HG03378 (cell line): ENCODE data around the gene RELA.

Source experiments
- ATAC-seq: cut with Tn5 transposase; IDR thresholded peaks from one replicate; pipeline ENCODE4 v1.9.1; 2021; ENCODE audit warnings: mild to moderate bottlenecking, moderate library complexity; ENCODE audit not compliant: unreplicated experiment

Gene RELA

DNA sequence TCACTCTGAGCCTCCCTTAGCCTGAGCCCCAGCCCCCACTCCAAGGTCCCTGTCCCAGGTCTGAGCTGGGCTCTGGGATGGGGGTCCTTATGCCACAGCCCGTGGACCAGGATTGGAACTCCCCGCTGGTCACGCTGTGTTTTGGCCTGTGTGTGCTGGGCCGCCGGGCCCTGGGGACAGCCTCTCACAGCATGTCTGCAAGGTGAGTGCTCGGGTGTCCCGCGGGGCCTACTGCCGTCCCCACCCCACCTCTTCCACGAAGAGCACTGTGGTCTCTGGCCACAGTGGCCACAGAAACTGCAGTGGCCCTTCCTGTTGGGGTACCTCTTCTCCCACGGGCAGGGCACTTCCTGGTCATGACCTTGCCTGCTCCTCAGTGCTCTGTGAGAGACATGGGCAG lies 28.3 kb downstream of the RELA start:
- ATAC-seq = no peak

DNA sequence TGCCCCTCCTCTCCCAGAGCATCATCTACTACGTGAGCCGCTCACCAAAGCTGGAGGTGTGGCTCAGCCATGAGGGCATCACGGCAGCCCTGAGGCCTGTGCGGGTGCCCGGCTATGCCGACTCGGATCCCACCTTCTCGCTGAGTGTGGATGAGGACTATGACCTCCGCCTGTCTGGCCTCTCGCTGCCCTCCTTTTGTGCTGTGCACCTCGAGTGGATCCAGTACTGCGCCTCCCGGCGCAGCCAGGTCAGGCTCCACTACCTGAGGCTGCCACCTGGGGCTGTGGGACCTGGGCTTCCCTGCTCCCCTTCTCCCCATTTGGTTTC lies 28.6 kb downstream of the RELA start:
- no peak for ATAC-seq

DNA sequence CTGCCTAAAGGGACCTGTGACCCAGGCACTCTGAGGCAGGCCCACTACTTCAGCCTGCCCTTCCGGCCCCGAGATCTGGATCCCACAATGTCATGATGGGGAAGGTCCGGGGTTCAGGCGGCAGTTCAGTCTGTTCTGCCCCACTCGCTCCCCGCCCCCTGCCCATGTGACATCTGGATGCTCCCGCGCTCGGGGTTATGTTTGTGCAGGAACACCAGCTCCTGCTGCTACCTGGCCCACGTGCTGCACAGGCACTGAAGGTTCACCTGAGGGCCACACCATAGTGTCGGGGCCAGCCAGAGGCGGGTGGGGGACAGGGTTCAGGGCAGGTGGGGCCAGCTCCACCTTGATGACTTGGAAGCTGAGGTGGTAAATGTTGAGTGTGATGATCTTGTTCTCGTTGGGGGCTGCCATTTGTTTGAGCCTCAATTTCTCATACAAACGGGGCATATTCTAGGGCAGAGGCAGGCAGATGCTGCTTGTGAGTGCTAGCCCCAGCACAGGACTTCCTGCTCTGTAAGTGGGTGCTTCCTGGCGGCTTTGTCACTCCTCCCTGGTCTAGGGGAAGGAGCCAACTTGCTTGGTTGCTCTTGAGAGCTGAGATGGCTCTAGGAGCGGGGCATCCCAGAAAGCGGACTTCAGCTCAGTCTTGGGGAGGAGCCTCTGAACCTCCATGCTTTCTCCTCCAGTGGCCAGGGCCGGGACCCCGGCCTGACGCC lies 29.2 kb downstream of the RELA start:
- no peak for ATAC-seq

DNA sequence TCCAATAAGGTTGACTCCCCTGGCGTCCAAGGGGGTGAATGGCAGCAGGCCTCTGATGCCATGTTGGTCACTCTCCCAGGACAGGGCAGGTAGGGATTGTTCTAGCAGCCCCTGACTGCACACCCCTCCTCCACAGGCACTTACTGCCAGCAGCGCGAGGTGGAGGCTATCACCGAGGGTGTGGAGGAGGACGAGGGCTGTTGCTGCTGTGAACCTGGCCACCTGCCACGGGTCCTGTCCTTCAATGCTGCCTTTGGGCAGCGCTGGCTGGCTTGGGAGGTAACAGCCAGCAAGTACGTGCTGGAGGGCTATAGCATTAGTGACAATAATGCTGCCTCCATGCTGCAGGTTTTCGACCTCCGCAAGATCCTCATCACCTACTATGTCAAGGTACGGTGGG lies 32.5 kb downstream of the RELA start:
- no peak for ATAC-seq

DNA sequence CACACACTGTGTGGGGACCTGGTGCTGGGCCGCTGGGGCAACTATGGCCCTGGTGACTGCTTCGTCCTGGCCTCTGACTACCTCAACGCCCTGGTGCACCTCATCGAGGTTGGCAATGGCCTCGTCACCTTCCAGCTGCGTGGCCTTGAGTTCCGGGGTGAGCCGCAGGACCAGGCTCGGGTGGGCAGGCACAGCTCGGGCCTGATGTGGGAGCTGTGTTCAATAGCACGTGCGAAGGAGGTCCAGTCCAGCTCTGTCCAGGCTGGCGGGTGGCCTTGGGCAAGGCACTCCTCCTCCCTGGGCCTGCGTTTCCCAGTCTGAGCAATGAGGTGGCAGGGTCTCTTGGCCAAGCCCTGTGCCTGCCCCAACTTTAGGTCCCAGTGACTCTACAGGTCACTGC lies 33.1 kb downstream of the RELA start:
- no peak for ATAC-seq

DNA sequence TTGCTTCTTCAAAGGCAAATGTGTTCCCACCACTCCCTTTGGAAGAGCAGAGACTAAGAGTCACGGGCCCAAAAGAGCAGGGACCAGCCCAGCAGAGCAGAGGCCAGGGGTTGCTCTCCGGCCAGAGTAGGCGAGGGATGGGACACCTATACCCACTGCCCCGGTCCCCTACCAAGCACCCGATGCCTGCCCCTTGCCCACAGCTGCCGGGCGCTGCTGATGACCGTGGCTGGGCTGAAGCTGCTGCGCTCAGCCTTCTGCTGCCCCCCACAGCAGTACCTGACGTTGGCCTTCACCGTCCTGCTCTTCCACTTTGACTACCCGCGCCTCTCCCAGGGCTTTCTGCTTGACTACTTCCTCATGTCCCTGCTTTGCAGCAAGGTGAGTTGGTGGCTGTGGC lies 35.5 kb downstream of the RELA start:
- ATAC-seq = no peak

DNA sequence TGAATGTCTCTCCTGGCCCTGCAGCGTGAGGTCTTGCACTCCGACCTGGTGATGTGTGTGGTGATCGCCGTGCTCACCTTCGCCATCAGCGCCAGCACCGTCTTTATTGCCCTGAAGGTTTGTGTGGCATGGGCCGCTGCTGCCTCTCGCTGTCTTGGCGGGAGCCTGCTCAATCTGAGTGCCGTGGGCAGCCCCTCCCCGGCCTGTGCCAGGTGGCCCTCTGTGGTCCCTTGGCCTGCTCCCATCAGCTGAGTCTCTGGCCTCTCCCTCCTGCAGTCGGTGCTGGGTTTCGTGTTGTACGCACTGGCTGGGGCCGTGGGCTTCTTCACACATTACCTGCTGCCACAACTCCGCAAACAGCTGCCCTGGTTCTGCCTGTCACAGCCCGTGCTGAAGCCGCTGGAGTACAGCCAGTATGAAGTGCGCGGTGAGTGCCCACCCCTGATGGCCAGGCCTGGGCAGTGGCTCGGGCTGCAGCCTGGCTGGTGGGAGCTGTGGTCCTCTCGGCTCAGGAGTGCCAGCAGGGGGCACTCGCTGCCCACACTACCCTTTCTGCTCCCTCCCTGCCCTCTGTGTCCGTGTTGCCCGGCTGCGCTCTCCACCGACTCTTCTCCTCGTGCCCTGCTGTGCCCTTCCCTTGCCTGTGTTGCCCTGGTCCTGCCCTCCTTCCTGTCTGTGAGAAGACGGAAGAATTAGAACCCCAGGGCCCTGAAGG lies 36.9 kb downstream of the RELA start:
- no peak for ATAC-seq

DNA sequence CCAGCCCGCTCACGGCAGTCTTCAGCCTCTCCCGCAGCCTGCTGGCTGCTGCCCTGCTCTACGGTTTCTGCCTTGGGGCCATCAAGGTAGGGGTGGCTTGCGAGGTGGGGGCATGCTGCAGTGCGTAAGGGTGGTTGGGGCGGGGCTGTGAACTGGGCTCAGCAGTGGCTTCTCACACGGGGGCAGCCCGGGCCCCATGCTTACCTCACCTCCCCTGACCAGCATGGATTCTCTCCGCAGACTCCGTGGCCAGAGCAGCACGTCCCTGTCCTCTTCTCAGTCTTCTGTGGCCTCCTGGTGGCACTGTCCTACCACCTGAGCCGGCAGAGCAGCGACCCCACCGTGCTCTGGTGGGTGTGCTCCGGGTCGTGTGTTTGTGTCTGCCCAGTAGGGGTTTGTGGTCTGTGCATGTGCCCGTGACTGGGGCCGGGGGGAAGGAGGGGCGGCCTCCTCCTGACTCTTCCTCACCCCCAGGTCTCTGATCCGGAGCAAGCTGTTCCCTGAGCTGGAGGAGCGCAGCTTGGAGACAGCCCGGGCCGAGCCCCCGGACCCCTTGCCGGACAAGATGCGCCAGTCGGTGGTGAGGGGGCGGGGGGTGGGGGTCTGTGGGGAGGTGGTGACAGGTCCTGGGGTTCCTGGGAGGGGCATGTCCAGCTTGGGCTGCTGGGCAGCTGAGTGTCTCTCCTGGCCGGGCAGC lies 37.6 kb downstream of the RELA start:
- ATAC-seq = no peak

DNA sequence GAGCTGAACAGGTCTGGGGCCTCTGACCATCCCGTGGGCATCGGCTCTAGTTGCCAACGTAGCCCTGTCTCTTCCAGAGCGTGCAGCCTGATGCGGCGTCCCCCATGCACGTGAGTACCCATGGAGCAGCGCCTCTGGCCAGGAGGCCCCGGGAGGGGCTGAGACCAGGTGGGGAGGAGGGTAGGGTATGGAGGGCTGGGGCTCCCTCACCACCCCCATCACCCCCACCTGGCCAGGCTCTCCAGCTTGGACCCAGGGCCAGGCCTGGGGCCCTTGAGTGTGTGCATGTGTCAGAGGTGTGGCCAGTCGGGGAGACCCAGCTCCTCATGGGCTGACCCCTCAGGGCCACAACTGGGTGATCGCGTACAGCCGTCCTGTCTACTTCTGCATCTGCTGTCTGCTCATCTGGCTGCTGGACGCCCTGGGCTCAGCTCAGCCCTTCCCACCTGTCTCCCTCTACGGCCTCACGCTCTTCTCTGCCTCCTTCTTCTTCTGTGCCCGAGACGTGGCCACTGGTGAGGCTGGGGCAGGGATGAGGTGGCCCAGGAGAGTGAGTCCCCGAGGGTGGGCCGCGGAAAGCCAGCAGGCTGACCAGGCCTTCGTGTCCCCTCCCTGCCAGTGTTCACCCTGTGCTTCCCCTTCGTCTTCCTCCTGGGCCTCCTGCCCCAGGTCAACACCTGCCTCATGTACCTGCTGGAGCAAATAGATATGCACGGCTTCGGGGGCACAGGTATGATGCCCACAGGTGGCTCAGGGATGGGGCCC lies 38.7 kb downstream of the RELA start:
- ATAC-seq = no peak

DNA sequence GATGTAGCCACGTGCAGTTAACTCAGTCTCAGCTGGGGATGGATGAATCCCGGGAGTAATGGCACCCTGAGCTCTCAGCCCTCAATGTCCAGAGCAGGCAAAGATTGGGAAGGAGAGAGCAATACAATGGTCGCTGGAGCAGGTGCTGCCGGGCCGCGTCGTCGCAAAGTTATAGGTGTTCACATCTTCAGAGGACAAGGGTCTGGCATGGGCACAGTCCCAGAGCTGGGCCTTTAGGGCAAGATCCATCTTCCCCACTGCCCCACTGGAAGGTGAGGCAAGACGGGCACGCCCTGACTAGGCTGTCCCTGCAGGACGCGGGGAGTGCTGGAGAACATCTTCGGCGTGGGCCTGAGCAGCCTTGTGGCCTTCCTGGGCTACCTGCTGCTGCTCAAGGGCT lies 39.5 kb downstream of the RELA start:
- no peak for ATAC-seq

DNA sequence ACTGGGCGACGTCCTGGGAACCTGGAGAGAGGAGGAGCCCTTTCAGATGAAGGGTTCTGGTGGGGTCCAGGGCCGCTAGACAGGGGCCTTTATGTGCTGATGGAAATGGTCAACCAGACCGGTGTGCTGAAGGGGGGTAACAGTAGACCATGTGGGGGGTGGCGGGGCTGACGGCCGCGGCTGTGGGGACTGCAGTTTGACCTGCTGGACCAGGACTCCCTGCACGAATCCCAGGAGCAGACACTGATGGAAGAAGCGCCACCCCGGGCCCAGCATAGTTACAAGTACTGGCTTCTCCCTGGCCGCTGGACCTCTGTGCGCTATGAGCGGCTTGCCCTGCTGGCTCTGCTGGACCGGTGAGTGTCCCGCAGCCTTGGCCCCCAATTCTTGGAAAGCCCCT lies 40.7 kb downstream of the RELA start:
- ATAC-seq = no peak

DNA sequence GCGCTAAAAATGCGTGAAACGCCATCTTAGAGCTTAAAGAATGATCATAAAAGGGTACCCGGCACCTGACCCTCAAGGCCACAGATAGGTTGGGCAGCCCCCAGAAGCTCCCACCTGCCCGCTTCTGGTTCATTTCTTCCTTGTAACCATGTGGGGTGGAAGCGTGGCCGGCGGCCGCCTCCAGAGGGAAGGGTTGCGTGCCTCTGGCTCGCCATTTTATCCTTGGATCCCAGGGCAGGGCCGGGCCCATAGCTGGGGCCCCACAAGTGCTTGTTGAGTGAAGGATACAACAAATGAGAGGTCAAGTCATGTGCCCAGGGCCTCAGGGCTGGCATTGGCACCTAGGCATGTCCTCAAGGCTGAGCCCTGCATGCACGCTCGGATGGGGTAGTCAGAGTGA lies 41.3 kb downstream of the RELA start:
- ATAC-seq = no peak

DNA sequence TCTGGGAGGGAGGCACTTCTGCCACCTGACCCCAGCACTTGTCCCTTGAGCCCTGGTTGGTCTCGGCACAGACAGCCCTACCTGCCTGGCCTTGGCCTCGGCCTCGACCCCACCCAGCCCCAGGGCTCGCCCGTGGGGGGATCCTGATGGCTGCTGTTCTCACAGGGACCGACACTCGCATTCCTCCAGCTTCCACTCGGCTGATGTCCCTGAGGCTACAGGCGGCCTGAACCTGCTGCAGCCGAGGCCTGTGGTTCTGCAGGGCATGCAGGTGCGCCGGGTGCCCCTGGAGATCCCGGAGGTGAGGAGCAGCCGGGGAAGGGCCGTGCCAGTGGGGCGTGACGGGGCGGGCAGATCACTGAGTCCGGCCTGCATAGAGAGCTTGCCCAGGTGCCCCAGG lies 42.0 kb downstream of the RELA start:
- no peak for ATAC-seq

DNA sequence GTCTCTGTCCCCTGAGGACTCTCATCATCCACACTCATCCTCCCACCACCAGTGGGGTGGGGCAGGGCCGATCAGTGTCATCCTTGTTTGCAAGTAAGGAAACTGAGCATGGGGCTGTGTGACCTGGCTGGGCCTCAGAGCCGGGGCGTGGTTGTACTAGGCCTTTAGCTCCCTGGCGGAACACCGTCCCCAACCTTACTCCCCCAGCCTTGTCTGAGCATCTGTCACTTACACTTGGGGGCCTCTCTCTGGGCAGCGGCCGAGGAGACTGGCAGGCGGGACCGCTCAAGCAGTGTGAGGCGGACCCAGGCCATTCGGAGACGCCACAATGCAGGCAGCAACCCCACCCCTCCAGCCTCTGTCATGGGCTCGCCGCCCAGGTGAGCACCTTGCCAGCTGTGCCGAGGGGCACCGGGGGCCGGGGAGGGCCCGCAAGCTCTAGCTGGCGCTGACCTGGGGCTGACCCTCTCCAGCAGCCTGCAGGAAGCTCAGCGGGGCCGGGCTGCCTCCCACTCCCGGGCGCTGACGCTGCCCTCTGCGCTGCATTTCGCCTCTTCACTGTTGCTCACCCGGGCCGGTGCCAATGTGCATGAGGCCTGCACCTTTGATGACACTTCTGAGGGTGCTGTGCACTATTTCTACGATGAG lies 43.3 kb downstream of the RELA start:
- ATAC-seq = no peak

DNA sequence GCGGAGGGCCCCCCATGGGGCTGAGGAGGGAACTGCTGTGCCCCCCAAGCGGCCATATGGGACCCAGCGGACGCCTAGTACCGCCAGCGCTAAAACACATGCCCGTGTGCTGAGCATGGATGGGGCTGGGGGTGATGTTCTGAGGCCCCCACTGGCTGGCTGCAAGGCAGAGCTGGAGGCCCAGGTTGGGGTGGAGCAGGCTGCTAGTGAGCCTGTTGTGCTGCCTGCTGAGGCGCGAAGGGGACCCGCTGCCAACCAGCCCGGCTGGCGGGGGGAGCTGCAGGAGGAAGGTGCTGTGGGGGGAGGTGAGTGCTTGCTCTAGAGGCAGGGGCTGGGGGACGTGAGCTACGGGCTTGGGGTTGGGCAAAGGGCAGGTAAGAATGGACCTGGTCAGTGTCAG lies 44.0 kb downstream of the RELA start:
- ATAC-seq = no peak

DNA sequence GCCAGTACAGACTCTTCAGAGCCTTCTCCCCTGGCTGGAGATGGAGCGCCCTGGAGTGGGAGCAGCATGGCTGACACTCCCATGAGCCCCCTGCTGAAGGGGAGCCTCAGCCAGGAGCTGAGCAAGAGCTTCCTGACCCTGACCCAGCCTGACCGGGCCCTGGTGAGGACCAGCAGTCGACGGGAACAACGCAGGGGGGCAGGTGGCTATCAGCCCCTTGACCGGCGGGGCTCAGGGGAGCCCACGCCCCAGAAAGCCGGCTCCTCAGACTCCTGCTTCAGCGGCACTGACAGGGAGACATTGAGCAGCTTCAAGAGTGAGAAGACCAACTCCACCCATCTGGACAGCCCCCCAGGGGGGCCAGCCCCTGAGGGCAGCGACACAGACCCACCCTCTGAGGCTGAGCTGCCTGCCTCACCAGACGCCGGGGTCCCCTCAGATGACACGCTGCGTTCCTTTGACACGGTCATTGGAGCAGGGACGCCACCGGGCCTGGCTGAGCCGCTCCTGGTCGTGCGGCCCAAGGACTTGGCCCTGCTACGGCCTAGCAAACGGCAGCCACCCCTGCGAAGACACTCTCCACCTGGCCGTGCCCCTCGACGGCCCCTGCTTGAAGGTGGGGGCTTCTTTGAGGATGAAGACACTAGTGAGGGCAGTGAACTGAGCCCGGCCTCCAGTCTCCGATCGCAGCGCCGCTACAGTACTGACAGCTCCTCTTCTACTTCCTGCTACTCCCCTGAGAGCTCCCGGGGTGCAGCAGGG lies 44.5 kb downstream of the RELA start:
- ATAC-seq = no peak

DNA sequence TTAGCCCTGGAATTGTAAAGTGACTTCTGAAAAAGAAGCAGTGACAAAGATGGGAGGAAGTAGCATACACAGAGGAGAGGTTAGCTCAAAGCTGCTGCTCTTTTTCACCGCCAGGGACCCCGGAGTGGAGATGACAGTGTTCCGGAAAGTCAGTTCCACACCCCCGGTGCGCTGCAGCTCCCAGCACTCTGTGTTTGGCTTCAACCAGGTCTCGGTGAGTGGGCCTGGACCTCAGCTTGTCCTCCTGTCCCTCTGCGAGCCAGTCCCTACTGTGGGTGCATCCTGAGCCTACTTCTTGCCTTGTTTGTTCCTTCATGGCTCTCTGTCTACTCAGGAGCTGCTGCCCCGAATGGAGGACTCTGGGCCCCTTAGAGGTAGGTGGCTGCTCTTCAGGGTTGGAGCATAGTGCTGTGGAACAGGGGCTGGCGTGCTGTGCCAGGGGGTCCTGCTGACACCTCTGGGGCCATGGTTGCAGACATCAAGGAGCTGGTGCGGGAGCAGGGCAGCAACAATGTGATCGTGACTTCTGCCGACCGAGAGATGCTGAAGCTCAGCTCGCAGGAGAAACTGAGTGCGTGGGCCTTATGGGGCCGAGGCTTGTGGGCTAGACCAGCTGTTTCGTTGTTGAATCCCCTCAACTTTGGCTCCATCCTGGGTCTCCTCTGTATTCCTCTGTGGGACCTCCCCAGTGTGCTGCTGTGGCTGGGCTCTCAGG lies 45.4 kb downstream of the RELA start:
- no peak for ATAC-seq

DNA sequence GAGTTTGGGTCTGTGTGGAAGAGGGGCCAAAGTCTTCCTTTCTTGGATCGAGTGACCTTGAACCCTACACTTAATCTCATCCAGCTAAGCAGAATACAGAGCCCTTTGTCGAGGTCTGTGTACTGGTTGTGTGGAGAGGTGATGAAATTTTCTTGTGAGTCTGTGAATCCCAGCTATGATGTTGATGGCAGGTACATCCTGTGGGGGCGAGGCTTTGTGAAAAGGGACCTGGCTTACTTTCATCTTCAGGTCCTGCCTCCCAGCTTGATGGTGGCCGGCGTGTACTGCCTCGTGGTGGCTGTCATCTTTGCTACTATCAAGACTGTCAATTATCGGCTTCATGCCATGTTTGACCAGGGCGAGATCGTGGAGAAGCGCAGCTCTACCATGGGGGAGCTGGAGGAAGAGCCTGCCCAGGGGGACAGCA lies 46.1 kb downstream of the RELA start:
- no peak for ATAC-seq

DNA sequence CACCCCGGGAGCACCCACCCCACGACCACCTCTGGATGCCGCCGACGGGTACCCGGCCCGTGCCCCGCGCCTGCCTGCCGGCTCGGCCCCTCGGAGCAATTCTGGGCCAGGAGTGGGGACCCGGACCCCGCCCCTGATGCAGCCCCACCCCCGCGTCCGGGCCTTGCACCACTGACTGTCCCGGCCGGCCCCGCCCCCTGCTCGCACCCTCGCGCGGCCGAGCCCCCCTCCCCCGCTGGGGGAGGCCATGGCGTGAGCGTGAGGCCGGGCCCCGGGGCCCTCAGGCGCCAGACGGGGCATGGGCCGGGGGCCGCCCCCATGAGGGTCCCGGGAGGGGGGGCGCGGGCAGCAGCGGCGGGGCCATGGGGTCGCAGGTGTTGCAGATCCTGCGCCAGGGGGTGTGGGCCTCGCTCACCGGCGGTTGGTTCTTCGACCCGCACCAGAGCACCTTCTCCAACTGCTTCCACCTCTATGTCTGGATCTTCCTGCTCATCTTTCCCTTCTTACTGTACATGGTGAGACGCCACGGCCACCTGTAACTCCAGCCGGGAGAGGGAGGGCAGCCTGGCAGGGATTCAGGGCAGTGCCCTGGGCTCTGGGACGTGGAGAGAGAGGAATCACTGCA lies 46.7 kb downstream of the RELA start:
- no peak for ATAC-seq
